HepG2 (cell line): ENCODE data around the gene SPATA13. TPM values are rescaled to one million over a fixed set of nuclear protein-coding genes. Genes with fewer than 3 reads are reported as not detected.
A peak's percentile ranks its signal among the peaks of the same experiment; 100 is the strongest.

ENCODE experiments used
- AHDC1 ChIP-seq: sonication (generic); formaldehyde crosslinking; IDR thresholded peaks from 2 replicates; pipeline ENCODE4 v1.5.1; 2020; ENCODE audit warnings: mild to moderate bottlenecking, missing genetic modification reagents, borderline replicate concordance
- ARNT ChIP-seq: fragments of 450-650 bp; IDR thresholded peaks from 2 replicates; pipeline ENCODE4 v1.6.1; 2017
- CBFB ChIP-seq: sonication (generic); formaldehyde crosslinking; IDR thresholded peaks from 2 replicates; pipeline ENCODE4 v1.4.0; 2020; ENCODE audit warnings: missing genetic modification reagents
- EEA1 ChIP-seq: sonication (generic); formaldehyde crosslinking; IDR thresholded peaks from 2 replicates; pipeline ENCODE4 v1.5.1; 2020; ENCODE audit warnings: mild to moderate bottlenecking, missing genetic modification reagents, borderline replicate concordance
- KLF15 ChIP-seq: sonication (generic); formaldehyde crosslinking; IDR thresholded peaks from 2 replicates; pipeline ENCODE4 v1.8.1; 2023; ENCODE audit warnings: borderline replicate concordance, mild to moderate bottlenecking, inconsistent platforms, missing genetic modification reagents, mixed read lengths
- LCORL ChIP-seq, 2 experiments: fragments of 450-650 bp in 1 of 2; sonication (generic) in 1 of 2; formaldehyde crosslinking in 1 of 2; IDR thresholded peaks; 2 replicates each; pipeline versions ENCODE4 v1.5.0 to v1.6.1; 2017 to 2020; ENCODE audit warnings: antibody characterized with exemption in 1 of 2, missing genetic modification reagents in 1 of 2
- PAXIP1 ChIP-seq: sonication (generic); formaldehyde crosslinking; conservative IDR thresholded peaks from 2 replicates; pipeline ENCODE4 v1.4.0; 2020; ENCODE audit warnings: mild to moderate bottlenecking, missing genetic modification reagents, moderate library complexity
- POGZ ChIP-seq: sonication (generic); formaldehyde crosslinking; IDR thresholded peaks from 2 replicates; pipeline ENCODE4 v1.4.0; 2020; ENCODE audit warnings: mild to moderate bottlenecking, missing genetic modification reagents
- SYNCRIP ChIP-seq: fragments of 200-400 bp; formaldehyde crosslinking; IDR thresholded peaks from 2 replicates; pipeline ENCODE4 v1.6.1; 2018; ENCODE audit warnings: mild to moderate bottlenecking, low read depth, low read length; ENCODE audit not compliant: insufficient read depth
- ZNF367 ChIP-seq: sonication (generic); formaldehyde crosslinking; IDR thresholded peaks from 2 replicates; pipeline ENCODE4 v1.4.0; 2020; ENCODE audit warnings: missing genetic modification reagents, borderline replicate concordance
- ZNF382 ChIP-seq: sonication (generic); formaldehyde crosslinking; IDR thresholded peaks from 2 replicates; pipeline ENCODE4 v1.5.0; 2020; ENCODE audit warnings: missing genetic modification reagents, mild to moderate bottlenecking, borderline replicate concordance
- ZNF781 ChIP-seq: sonication (generic); formaldehyde crosslinking; IDR thresholded peaks from 2 replicates; pipeline ENCODE4 v1.5.1; 2020; ENCODE audit warnings: borderline replicate concordance, mild to moderate bottlenecking, missing genetic modification reagents; ENCODE audit errors: not compliant biosample characterization
- ZNF850 ChIP-seq: sonication (generic); formaldehyde crosslinking; conservative IDR thresholded peaks from 2 replicates; pipeline ENCODE4 v1.9.0; 2021; ENCODE audit warnings: mild to moderate bottlenecking, missing genetic modification reagents
- polyA plus RNA-seq, 8 experiments: library from polyadenylated mRNA; depleted of rRNA in 3 of 8; stranded (reverse) in 7 of 8; unstranded in 1 of 8; fragments of >200 nt; fragmentation: Illumina TruSeq in 4 of 8; extraction: Trizol in 4 of 8; gene quantifications; 2 replicates each; pipeline versions ENCODE4 v1.2.1 to v1.2.3, GENCODE V29; 2011 to 2016; ENCODE audit warnings: low read depth in 4 of 8, missing spikeins in 1 of 8, mixed read lengths in 1 of 8; ENCODE audit not compliant: insufficient read depth in 1 of 8
- total RNA-seq, 5 experiments: library from RNA; depleted of rRNA; stranded (reverse); fragments of >200 nt; fragmentation: Illumina TruSeq; extraction: Trizol; gene quantifications; 2 replicates each; pipeline ENCODE4 v1.2.3, GENCODE V29; 2016; ENCODE audit warnings: low read depth in 1 of 5
- TF ChIP-seq, protein P1 (sequence below): sonication (generic); formaldehyde crosslinking; IDR thresholded peaks from 2 replicates; pipeline ENCODE4 v1.4.0; 2020; ENCODE audit warnings: missing genetic modification reagents, borderline replicate concordance
- TF ChIP-seq, protein P2 (sequence below): sonication (generic); formaldehyde crosslinking; IDR thresholded peaks from 2 replicates; pipeline ENCODE4 v1.4.0; 2020; ENCODE audit warnings: mild to moderate bottlenecking, missing genetic modification reagents

The SPATA13 gene
- total and polyA plus RNA-seq, 2 of the 13 experiments (the other 11 are each of a cell fraction or from before 2014, with no cell fraction given): 11.3 to 14.2 TPM

- TF ChIP-seq, protein P1, sequence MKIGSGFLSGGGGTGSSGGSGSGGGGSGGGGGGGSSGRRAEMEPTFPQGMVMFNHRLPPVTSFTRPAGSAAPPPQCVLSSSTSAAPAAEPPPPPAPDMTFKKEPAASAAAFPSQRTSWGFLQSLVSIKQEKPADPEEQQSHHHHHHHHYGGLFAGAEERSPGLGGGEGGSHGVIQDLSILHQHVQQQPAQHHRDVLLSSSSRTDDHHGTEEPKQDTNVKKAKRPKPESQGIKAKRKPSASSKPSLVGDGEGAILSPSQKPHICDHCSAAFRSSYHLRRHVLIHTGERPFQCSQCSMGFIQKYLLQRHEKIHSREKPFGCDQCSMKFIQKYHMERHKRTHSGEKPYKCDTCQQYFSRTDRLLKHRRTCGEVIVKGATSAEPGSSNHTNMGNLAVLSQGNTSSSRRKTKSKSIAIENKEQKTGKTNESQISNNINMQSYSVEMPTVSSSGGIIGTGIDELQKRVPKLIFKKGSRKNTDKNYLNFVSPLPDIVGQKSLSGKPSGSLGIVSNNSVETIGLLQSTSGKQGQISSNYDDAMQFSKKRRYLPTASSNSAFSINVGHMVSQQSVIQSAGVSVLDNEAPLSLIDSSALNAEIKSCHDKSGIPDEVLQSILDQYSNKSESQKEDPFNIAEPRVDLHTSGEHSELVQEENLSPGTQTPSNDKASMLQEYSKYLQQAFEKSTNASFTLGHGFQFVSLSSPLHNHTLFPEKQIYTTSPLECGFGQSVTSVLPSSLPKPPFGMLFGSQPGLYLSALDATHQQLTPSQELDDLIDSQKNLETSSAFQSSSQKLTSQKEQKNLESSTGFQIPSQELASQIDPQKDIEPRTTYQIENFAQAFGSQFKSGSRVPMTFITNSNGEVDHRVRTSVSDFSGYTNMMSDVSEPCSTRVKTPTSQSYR: peak; percentile 90
- TF ChIP-seq ARNT (no peak), LCORL (IDR thresholded peaks at IDR 0.05) (no peak), LCORL (CRISPR knock-in tag; IDR thresholded peaks at IDR 0.05) (peak; percentile 80), AHDC1 (CRISPR knock-in tag) (peak; percentile 51; the same call in 1 of the 2 replicates), PAXIP1 (CRISPR knock-in tag) (peak; percentile 78), SYNCRIP (no peak), POGZ (CRISPR knock-in tag) (0 out of 2 replicates have a peak, but pooled peaks have one; percentile 36), ZNF781 (no peak), ZNF367 (CRISPR knock-in tag) (no peak), EEA1 (CRISPR knock-in tag) (no peak), ZNF850 (no peak), CBFB (no peak), KLF15 (CRISPR knock-in tag) (no peak), ZNF382 (CRISPR knock-in tag) (no peak)
- TF ChIP-seq, protein P2, sequence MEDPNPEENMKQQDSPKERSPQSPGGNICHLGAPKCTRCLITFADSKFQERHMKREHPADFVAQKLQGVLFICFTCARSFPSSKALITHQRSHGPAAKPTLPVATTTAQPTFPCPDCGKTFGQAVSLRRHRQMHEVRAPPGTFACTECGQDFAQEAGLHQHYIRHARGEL (CRISPR knock-in tag): no peak
These were observed 57.2 kb downstream of the SPATA13 start (continued) for GRCh38 chr13:24217601-24218281.
